ENCODE measurements around the gene CRAT.

Gene CRAT

DNA sequence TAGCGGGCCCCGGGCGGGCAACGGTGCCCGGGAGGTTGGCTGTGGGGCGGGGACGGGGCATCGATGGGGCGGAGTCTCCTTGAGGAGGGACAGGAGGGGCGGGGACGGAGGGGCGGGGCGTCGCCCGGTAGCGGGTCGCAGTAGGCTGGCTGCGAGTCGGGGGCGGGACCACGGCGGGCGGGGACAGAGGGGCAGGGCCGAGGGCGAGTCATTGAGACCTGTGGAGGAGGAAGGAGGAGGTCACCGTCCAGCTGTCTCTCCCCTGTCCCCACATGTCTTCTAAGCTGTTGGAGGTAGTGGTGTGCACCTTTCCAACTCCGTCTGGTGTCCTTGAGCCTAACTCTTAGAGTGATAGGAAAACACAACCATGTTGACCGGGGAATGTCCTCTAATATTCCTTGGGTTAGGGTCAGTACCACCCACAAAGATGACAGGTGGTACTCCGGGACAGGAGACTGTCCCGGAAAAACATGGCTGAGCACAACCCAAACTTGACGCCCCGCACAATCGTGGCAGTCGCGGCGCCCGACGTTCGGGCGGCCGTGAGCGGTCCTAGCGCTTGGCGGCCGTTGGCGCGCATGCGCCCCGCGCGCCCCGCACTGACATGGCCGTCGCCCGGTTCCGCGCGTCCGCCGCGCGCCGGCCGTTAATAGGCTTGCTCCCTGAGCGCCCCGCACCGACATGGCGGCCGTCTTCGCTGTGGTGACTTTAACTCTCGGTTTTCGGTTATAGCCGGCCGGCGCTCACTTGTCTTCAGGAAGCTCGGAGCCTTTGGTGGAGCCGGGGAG is at the start of gene CRAT, which contains the start of gene PTPA:
Gene CRAT (minus strand): TSS at position 54 of the 788 bp plus-strand sequence. CDS start 284 bp downstream, outside the sequence.
Gene PTPA (plus strand): TSS at position 676 of the 788 bp plus-strand sequence. CDS start 186 bp downstream, outside the sequence.
- DNase-seq (ENCODE audit: extremely low read depth, low read depth), result peak; percentile 91
- TF ChIP-seq, protein P1, sequence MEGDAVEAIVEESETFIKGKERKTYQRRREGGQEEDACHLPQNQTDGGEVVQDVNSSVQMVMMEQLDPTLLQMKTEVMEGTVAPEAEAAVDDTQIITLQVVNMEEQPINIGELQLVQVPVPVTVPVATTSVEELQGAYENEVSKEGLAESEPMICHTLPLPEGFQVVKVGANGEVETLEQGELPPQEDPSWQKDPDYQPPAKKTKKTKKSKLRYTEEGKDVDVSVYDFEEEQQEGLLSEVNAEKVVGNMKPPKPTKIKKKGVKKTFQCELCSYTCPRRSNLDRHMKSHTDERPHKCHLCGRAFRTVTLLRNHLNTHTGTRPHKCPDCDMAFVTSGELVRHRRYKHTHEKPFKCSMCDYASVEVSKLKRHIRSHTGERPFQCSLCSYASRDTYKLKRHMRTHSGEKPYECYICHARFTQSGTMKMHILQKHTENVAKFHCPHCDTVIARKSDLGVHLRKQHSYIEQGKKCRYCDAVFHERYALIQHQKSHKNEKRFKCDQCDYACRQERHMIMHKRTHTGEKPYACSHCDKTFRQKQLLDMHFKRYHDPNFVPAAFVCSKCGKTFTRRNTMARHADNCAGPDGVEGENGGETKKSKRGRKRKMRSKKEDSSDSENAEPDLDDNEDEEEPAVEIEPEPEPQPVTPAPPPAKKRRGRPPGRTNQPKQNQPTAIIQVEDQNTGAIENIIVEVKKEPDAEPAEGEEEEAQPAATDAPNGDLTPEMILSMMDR (IDR thresholded peaks at IDR 0.05; ENCODE audit: low read depth, low read length), result no peak

DNA sequence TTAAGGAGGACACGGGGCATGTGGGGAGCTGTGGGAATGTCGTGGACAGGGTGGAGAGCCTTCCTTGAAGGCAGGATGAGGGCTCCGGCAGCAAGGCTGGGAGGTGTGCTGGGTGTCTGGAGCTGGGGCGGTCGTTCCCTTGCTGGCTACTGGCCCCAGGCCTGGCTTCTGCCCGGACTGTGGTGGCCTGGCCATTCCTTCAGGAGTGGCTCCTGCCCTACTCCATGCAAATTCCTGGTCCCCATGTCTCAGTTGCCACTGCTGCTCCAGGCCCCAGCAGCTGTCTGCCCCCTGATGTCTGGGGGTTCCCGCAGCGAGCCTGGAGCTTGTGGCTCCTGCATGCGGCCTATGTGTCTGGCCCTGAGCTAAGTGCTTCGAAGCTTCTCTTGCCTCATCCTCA is 45.6 kb upstream of the CRAT start:
- TF ChIP-seq, protein P1 (IDR thresholded peaks at IDR 0.05; ENCODE audit: low read depth, low read length), result no peak

DNA sequence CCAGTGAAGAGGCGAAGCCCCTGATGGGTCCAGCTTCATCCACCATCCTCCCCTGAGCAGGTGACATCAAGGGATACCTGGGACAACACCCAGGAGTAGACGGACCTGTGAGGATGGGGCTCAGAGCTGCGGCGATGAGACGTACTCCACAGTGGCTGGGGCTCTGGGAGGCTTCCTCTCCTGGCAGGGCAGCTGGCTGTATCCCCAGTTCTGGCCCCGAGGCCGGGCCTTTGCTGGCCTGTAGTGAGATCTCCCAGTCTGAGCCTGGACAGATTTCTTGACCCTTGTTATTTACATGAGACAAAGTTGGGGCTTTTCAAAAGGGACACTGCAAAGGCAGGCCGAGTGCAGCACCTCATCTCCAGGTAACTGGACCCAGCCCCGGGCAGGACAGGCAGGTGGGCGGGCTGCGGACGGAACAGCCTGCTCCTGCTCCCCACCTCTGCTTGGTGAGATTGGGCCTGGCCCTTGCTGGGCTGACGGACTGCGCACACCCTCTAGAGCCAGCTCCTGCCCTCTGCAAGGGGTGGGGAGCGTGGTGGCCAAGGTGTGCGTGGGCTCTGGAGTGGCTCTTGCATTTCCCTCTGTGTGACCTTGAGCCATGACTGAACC is 44.4 kb upstream of the CRAT start:
- TF ChIP-seq, protein P1 (IDR thresholded peaks at IDR 0.05; ENCODE audit: low read depth, low read length), result no peak
- DNase-seq (ENCODE audit: extremely low read depth, low read depth), result no peak

More for the DNA sequence above, 45.6 kb upstream of the CRAT start:
- no peak for DNase-seq (ENCODE audit: extremely low read depth, low read depth)

DNA sequence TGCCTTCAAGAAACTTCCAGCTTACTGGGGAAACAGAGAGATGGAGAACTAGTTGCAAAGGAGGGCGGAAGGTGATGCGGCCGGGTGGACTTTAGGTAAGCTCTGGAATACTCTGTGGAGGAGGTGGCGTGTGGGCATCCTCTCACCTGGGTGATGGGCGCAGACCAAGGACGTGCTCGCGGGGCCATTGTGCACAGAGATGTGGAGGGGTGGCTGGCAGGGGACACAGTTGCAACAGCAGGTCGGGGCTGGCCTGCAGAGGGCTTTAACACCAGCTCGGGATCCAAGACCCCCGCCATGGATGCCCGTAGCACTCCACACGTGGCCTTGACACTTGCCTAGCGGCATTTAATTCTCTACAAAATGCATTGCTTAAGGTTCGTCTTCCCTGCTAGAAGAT is 40.9 kb upstream of the CRAT start:
- DNase-seq (ENCODE audit: extremely low read depth, low read depth), result no peak

DNA sequence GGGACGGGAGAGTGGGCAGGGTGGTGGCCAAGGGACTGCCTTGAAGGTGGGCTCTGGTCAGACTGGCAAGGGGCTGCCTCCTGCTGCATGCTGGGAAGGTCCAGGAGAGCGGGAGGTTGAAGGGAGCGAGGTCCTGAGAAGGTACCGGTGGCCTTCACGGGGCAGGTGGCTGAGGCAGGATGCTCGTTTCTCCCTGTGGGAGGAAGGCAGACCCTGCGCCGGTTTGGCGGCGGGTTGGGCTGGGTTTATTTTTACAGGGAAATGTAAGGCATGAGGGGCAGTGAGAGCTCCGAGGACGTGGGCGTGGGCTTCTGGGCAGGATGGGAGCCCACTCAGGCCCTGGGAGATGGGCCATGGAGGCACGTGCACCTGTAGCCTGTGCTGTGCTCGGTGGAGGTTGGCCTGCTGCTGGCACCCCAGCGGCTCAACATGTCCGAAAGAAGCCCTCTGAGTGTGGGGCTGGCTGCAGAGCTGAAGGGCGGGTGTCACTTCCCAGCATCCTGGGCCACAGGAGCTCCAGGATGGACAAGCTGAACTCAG is 40.1 kb upstream of the CRAT start:
- DNase-seq (ENCODE audit: extremely low read depth, low read depth), result no peak
- TF ChIP-seq, protein P1 (IDR thresholded peaks at IDR 0.05; ENCODE audit: low read depth, low read length), result no peak

More for the DNA sequence above, 40.9 kb upstream of the CRAT start:
- TF ChIP-seq, protein P1 (IDR thresholded peaks at IDR 0.05; ENCODE audit: low read depth, low read length), result no peak

DNA sequence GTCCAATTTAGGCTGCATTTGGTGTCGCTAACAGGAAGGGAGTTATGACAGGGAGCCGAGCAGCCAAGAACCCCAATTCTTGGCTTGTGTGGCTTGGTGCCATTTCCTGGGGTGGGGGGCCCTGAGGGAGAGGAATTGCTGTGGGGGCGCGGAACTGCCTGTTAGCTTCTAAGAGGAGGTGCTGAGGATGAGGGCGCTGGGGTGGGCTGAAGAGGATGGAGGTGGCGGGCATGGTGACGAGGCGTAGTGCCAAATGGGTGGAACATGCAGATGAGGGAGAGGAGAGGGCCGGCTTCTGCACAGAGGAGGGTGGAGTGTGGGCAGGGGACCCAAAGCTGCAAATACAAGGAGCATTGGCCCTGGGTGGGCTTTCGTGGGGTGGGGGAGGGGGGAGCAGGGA is 39.5 kb upstream of the CRAT start:
- TF ChIP-seq, protein P1 (IDR thresholded peaks at IDR 0.05; ENCODE audit: low read depth, low read length), result no peak

DNA sequence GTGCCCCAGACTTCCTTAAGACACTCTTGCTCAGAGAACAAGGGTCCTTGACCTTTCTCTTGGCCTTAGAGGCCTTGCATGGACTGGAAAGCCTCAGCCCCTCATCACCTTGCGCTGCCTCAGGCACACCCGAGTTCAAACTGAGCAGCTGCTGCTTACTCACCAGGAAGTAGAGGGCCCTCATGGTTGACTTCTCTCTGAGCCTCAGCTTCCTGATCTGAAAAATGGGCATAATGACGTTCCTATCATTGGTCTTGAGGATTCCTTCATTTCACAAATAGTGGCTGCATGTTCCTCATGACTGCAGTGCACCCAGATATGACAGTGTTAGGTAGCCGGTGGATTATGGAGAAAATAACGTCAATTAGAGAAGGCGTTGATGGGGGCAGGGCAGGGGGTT is 38.8 kb upstream of the CRAT start:
- no peak for DNase-seq (ENCODE audit: extremely low read depth, low read depth)
- TF ChIP-seq, protein P1 (IDR thresholded peaks at IDR 0.05; ENCODE audit: low read depth, low read length), result no peak

More for the DNA sequence above, 39.5 kb upstream of the CRAT start:
- DNase-seq (ENCODE audit: extremely low read depth, low read depth), result no peak

Data from AG09319 (cell line).